H9 (cell line): ENCODE data around the gene ZNF688. TPM values are rescaled to one million over a fixed set of nuclear protein-coding genes. Genes with fewer than 3 reads are reported as not detected.

Source experiments
- DNase-seq: peaks from one replicate; pipeline ENCODE4 v3.0.0-alpha.2; 2017
- H2AFZ ChIP-seq: one replicate; pipeline ENCODE4 v1.6.1; 2013; ENCODE audit warnings: mild to moderate bottlenecking, low read length, control low read depth, moderate library complexity
- H2AK5ac ChIP-seq: 2 replicates; pipeline ENCODE4 v1.6.1; 2013; ENCODE audit warnings: low read length, control low read depth, mixed read lengths; ENCODE audit not compliant: insufficient read length
- H2BK120ac ChIP-seq: one replicate; pipeline ENCODE4 v1.6.1; 2013; ENCODE audit warnings: low read depth, mild to moderate bottlenecking, low read length, control low read depth, inconsistent platforms; ENCODE audit not compliant: poor library complexity, severe bottlenecking
- H2BK12ac ChIP-seq: 2 replicates; pipeline ENCODE4 v1.6.1; 2013; ENCODE audit warnings: low read length, control low read depth, mixed read lengths, low read depth; ENCODE audit not compliant: insufficient read length
- H2BK15ac ChIP-seq: 2 replicates; pipeline ENCODE4 v1.6.1; 2013; ENCODE audit warnings: low read depth, low read length, control low read depth
- H2BK20ac ChIP-seq: one replicate; pipeline ENCODE4 v1.6.1; 2013; ENCODE audit warnings: low read depth, mild to moderate bottlenecking, low read length, control low read depth, inconsistent platforms; ENCODE audit not compliant: poor library complexity, severe bottlenecking
- H2BK5ac ChIP-seq: 2 replicates; pipeline ENCODE4 v1.6.1; 2013; ENCODE audit warnings: low read length, control low read depth, mixed read lengths; ENCODE audit not compliant: insufficient read length
- H3K14ac ChIP-seq: 2 replicates; pipeline ENCODE4 v1.6.1; 2013; ENCODE audit warnings: low read length, control low read depth; ENCODE audit not compliant: insufficient read depth
- H3K18ac ChIP-seq: 2 replicates; pipeline ENCODE4 v1.6.1; 2013; ENCODE audit warnings: low read depth, mild to moderate bottlenecking, mixed read lengths, low read length, control low read depth; ENCODE audit not compliant: insufficient read length
- H3K23ac ChIP-seq: 2 replicates; pipeline ENCODE4 v1.6.1; 2013; ENCODE audit warnings: low read length, control low read depth, mixed read lengths, low read depth; ENCODE audit not compliant: insufficient read length
- H3K23me2 ChIP-seq: 2 replicates; pipeline ENCODE4 v1.6.1; 2013; ENCODE audit warnings: low read depth, mild to moderate bottlenecking, mixed read lengths, low read length, control low read depth; ENCODE audit not compliant: insufficient read length, poor library complexity, severe bottlenecking
- H3K27ac ChIP-seq: 2 replicates; pipeline ENCODE4 v1.5.1; 2013; ENCODE audit warnings: low read length, control low read depth, mixed read lengths, low read depth; ENCODE audit not compliant: insufficient read length
- H3K27me3 ChIP-seq: 2 replicates; pipeline ENCODE4 v1.6.1; 2013; ENCODE audit warnings: low read length, control low read depth, inconsistent platforms; ENCODE audit not compliant: insufficient read depth
- H3K4ac ChIP-seq: 2 replicates; pipeline ENCODE4 v1.6.1; 2013; ENCODE audit warnings: low read depth, mild to moderate bottlenecking, control low read depth, inconsistent platforms, low read length, moderate library complexity
- H3K4me1 ChIP-seq: 2 replicates; pipeline ENCODE4 v1.6.1; 2013; ENCODE audit warnings: low read length, control low read depth, inconsistent platforms; ENCODE audit not compliant: insufficient read depth
- H3K4me2 ChIP-seq: 2 replicates; pipeline ENCODE4 v1.6.1; 2013; ENCODE audit warnings: low read length, control low read depth, mixed read lengths; ENCODE audit not compliant: insufficient read length, insufficient read depth
- H3K56ac ChIP-seq: 2 replicates; pipeline ENCODE4 v1.6.1; 2013; ENCODE audit warnings: low read depth, mild to moderate bottlenecking, mixed read lengths, low read length, control low read depth; ENCODE audit not compliant: insufficient read length
- H3K79me1 ChIP-seq: 2 replicates; pipeline ENCODE4 v1.6.1; 2013; ENCODE audit warnings: low read depth, mild to moderate bottlenecking, moderate library complexity, low read length, control low read depth, inconsistent platforms; ENCODE audit not compliant: insufficient read depth, poor library complexity, severe bottlenecking
- H3K79me2 ChIP-seq: 2 replicates; pipeline ENCODE4 v1.6.1; 2013; ENCODE audit warnings: low read length, control low read depth, inconsistent platforms; ENCODE audit not compliant: insufficient read depth
- H3K9ac ChIP-seq: 2 replicates; pipeline ENCODE4 v1.6.1; 2013; ENCODE audit warnings: low read length, control low read depth, mixed read lengths; ENCODE audit not compliant: insufficient read length; ENCODE audit errors: extremely low read depth
- H3K9me3 ChIP-seq: one replicate; pipeline ENCODE4 v1.6.1; 2013; ENCODE audit warnings: low read depth, low read length, inconsistent platforms; ENCODE audit not compliant: control insufficient read depth
- H3T11ph ChIP-seq: one replicate; pipeline ENCODE4 v1.6.1; 2013; ENCODE audit warnings: mild to moderate bottlenecking, low read length, control low read depth, inconsistent platforms
- H4K20me1 ChIP-seq: one replicate; pipeline ENCODE4 v1.6.1; 2013; ENCODE audit not compliant: control insufficient read depth, insufficient read length, insufficient read depth
- H4K5ac ChIP-seq: 2 replicates; pipeline ENCODE4 v1.6.1; 2013; ENCODE audit warnings: low read depth, mild to moderate bottlenecking, mixed read lengths, low read length, control low read depth; ENCODE audit not compliant: insufficient read length
- H4K8ac ChIP-seq: replicated peaks from 2 replicates; pipeline ENCODE4 v1.6.1; 2013; ENCODE audit warnings: low read length, control low read depth, mixed read lengths, low read depth; ENCODE audit not compliant: insufficient read length
- H4K91ac ChIP-seq: 2 replicates; pipeline ENCODE4 v1.6.1; 2013; ENCODE audit warnings: low read depth, mild to moderate bottlenecking, moderate library complexity, mixed read lengths, low read length, control low read depth; ENCODE audit not compliant: insufficient read length
- H3K27ac Mint-ChIP-seq, 3 experiments: 2 replicates in 2 of 3; 3 replicates in 1 of 3; pipeline ENCODE4 v1.8.0; 2020 to 2021; ENCODE audit warnings: mixed read lengths in 3 of 3, mild to moderate bottlenecking in 1 of 3, moderate library complexity in 1 of 3
- H3K27me3 Mint-ChIP-seq: 2 replicates; pipeline ENCODE4 v1.8.0; 2021; ENCODE audit warnings: low read depth, mild to moderate bottlenecking, moderate library complexity, mixed read lengths
- H3K36me3 Mint-ChIP-seq, 3 experiments: 2 replicates in 2 of 3; 3 replicates in 1 of 3; pipeline ENCODE4 v1.8.0; 2020 to 2021; ENCODE audit warnings: low read depth in 3 of 3, mixed read lengths in 3 of 3; ENCODE audit not compliant: insufficient read depth in 1 of 3
- H3K4me1 Mint-ChIP-seq, 2 experiments: 2 replicates each; pipeline ENCODE4 v1.8.0; 2020; ENCODE audit warnings: mixed read lengths in 2 of 2
- H3K4me3 Mint-ChIP-seq, 2 experiments: 2 replicates in 1 of 2; 3 replicates in 1 of 2; pipeline ENCODE4 v1.8.0; 2020 to 2021; ENCODE audit warnings: mild to moderate bottlenecking in 2 of 2, mixed read lengths in 2 of 2, moderate library complexity in 1 of 2
- H3K9me3 Mint-ChIP-seq, 2 experiments: 2 replicates in 1 of 2; 3 replicates in 1 of 2; pipeline ENCODE4 v1.8.0; 2020; ENCODE audit warnings: mild to moderate bottlenecking in 2 of 2, mixed read lengths in 2 of 2, moderate library complexity in 1 of 2
- WGBS: extraction: QIAGEN DNeasy Blood & Tissue Kit; methylation state at CpG from one replicate; pipeline ENCODE4 v1.1.7; 2013; ENCODE audit warnings: missing lambda C conversion rate, low lambda C conversion rate, mixed read lengths; ENCODE audit not compliant: insufficient read length; ENCODE audit errors: extremely low coverage; 5-methylcytosine and 5-hydroxymethylcytosine counted together
- total RNA-seq: library from RNA; stranded (reverse); gene quantifications from 2 replicates; pipeline ENCODE4 v1.2.1, GENCODE V29; 2021
- TF ChIP-seq, protein P1 (sequence below): fragments of 200-600 bp; sonication (generic); conservative IDR thresholded peaks from 3 replicates; pipeline ENCODE4 v1.8.0; 2021; ENCODE audit warnings: antibody characterized with exemption, mild to moderate bottlenecking

Gene ZNF688
- total RNA-seq, 1 experiment from 2014 or later: 4.5 TPM

DNA sequence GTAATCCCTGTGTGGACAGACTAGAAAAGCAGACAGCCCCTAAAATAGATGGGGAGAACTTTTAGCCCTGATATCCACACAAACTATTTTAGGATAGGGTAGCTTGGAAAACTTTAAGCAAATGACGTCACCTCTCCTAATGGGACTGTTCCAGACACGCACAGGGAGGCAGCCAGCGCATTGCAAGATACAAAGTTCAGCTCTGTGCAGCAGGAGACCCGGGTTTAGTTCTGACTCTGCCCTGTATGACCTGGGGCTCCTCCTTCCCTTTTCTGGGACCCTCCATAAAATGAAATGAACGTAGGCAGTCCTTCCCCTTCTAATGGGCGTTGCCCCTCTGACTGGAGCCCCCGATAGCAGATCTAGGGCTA lies 32.4 kb upstream of the ZNF688 start:
- Histone ChIP-seq H3K9me3 (no peaks in the 10 kb centered on the region), H3K14ac (no peak overlapping the region), H2AFZ (no peak overlapping the region), H4K20me1 (no peaks in the 10 kb centered on the region), H3K4me1 (no peaks in the 10 kb centered on the region), H3T11ph (no peak overlapping the region), H4K8ac (no peak overlapping the region), H3K9ac (no peak overlapping the region), H2BK15ac (no peak overlapping the region), H3K56ac (no peak overlapping the region), H3K23ac (no peak overlapping the region), H4K5ac (no peak overlapping the region), H3K79me2 (peaks cover under 1% of the 10 kb centered on the region; the same call in 1 of the 2 replicates), H2BK5ac (no peak overlapping the region), H3K23me2 (no peaks in the 10 kb centered on the region), H4K91ac (no peak overlapping the region), H2AK5ac (no peak overlapping the region), H2BK120ac (no peak overlapping the region), H3K79me1 (no peaks in the 10 kb centered on the region), H3K18ac (no peak overlapping the region), H3K27ac (no peak overlapping the region), H3K27me3 (no peaks in the 10 kb centered on the region), H3K4me2 (no peak overlapping the region), H2BK20ac (no peak overlapping the region), H2BK12ac (no peak overlapping the region), H3K4ac (no peak overlapping the region)
- Mint-ChIP-seq H3K36me3 (peaks cover 17 to 51% (median 45%) of the 10 kb centered on the region in 3 experiments), H3K4me1 (peaks cover 0 to 2% of the 10 kb centered on the region in 2 experiments; a peak in 1 of 4 replicates), H3K4me3 (no peak overlapping the region), H3K27ac (no peak overlapping the region), H3K9me3 (peaks cover 0 to 3% of the 10 kb centered on the region in 2 experiments; a peak in 2 of 5 replicates), H3K27me3 (no peaks in the 10 kb centered on the region)
- TF ChIP-seq, protein P1, sequence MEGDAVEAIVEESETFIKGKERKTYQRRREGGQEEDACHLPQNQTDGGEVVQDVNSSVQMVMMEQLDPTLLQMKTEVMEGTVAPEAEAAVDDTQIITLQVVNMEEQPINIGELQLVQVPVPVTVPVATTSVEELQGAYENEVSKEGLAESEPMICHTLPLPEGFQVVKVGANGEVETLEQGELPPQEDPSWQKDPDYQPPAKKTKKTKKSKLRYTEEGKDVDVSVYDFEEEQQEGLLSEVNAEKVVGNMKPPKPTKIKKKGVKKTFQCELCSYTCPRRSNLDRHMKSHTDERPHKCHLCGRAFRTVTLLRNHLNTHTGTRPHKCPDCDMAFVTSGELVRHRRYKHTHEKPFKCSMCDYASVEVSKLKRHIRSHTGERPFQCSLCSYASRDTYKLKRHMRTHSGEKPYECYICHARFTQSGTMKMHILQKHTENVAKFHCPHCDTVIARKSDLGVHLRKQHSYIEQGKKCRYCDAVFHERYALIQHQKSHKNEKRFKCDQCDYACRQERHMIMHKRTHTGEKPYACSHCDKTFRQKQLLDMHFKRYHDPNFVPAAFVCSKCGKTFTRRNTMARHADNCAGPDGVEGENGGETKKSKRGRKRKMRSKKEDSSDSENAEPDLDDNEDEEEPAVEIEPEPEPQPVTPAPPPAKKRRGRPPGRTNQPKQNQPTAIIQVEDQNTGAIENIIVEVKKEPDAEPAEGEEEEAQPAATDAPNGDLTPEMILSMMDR: no peak
- no peak for DNase-seq
- WGBS: no CpG with 5 or more reads among the region's 7 CpGs
